HG03520 (cell line): ENCODE measurements around the gene MARCKSL1.
"Not testable (repeated sequence)": the region's sequence is repeated elsewhere in the genome, so short reads cannot be mapped to it uniquely, and the experiment has no call there.

ENCODE experiments used
- ATAC-seq: cut with Tn5 transposase; IDR thresholded peaks from one replicate; pipeline ENCODE4 v1.9.1; 2021; ENCODE audit warnings: mild to moderate bottlenecking, moderate library complexity; ENCODE audit not compliant: unreplicated experiment

The MARCKSL1 gene

GRCh38 chr1:32335790-32336590 lies at the start of gene MARCKSL1:
MARCKSL1 (minus strand) TSS chr1:32336233; CDS start chr1:32336033, 200 bp downstream.
- peak; percentile 39 for ATAC-seq

GRCh38 chr1:32380057-32380456 lies 44.0 kb upstream of the MARCKSL1 start:
- no peak for ATAC-seq

GRCh38 chr1:32377541-32378220 lies 41.6 kb upstream of the MARCKSL1 start:
- ATAC-seq, result no peak

GRCh38 chr1:32376199-32376598 lies 40.2 kb upstream of the MARCKSL1 start:
- no peak for ATAC-seq

- ATAC-seq, result no peak
Measured at GRCh38 chr1:32373996-32374592, 38.1 kb upstream of the MARCKSL1 start.

GRCh38 chr1:32372149-32372756 lies 36.2 kb upstream of the MARCKSL1 start:
- no peak for ATAC-seq

GRCh38 chr1:32367912-32368635 lies 32.0 kb upstream of the MARCKSL1 start:
- ATAC-seq, result no peak

- ATAC-seq, result no peak
Measured at GRCh38 chr1:32365445-32365844, 29.4 kb upstream of the MARCKSL1 start.

GRCh38 chr1:32364836-32365235 lies 28.8 kb upstream of the MARCKSL1 start:
- ATAC-seq, result no peak

- ATAC-seq, result no peak
Measured at GRCh38 chr1:32363713-32364112, 27.7 kb upstream of the MARCKSL1 start.

- ATAC-seq, result no peak
Measured at GRCh38 chr1:32362474-32363313, 26.7 kb upstream of the MARCKSL1 start, which contains the start of the genes FAM229A and TSSK3. FAM229A (minus strand) TSS chr1:32362485; CDS start chr1:32362091, 394 bp downstream. TSSK3 (plus strand) TSS chr1:32362539; CDS start chr1:32362702, 163 bp downstream.

- no peak for ATAC-seq
Measured at GRCh38 chr1:32361674-32362473, 25.8 kb upstream of the MARCKSL1 start.

- no peak for ATAC-seq
Measured at GRCh38 chr1:32361308-32361673, 25.3 kb upstream of the MARCKSL1 start.

- no peak for ATAC-seq
Measured at GRCh38 chr1:32358435-32358834, 22.4 kb upstream of the MARCKSL1 start.

- no peak for ATAC-seq
Measured at GRCh38 chr1:32357614-32358013, 21.6 kb upstream of the MARCKSL1 start.

- ATAC-seq, result no peak
Measured at GRCh38 chr1:32356478-32356877, 20.4 kb upstream of the MARCKSL1 start.

GRCh38 chr1:32355778-32356177 lies 19.7 kb upstream of the MARCKSL1 start:
- ATAC-seq, result not testable (repeated sequence)

- no peak for ATAC-seq
Measured at GRCh38 chr1:32353886-32354570, 18.0 kb upstream of the MARCKSL1 start.
